HG03039 (cell line): Measurements from ENCODE around the gene UBE2C.

Experiments used
- ATAC-seq: cut with Tn5 transposase; IDR thresholded peaks from one replicate; pipeline ENCODE4 v1.9.1; 2021; ENCODE audit warnings: mild to moderate bottlenecking, moderate library complexity; ENCODE audit not compliant: unreplicated experiment

Gene UBE2C

DNA sequence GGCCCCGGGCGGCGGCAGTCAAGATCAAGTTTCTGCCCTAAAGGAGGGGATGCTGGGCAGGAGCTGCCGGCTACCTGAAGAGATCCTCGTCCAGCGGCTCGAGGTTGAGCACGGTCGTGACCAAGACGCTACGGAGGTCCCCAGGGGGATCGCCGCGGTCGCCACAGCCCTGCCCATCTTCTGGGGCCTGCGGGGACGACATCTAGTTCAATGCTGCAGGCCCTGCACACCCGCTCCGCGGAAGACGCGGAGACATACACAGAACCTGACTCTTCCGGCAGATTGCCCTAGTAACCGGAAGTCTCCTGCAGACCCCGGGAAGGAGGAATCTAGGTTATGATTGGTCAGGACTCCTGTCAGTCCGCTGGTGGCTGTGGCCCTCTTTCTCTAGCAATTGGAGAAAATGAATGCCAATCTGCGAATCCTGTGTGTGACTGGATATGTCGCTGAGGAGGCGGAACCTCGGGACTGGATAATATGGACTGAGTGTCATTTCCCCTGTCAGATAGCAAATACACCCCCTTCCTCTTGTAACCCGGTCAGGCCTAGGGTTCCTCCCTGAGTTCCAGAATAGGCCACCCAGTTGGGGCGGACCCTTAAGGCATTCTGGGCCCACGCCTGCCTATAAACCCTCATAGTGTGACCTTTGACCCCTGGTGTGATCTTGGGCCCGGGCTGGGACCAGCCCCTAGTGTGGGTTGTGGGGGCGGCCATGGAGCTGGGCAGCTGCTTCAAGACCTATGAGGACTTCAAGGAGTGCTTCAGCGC is 44.9 kb downstream of the UBE2C start, which contains the start of the genes ACOT8 and ZSWIM3:
Gene ACOT8 (minus strand): TSS at position 279 of the 768 bp plus-strand sequence. CDS start 77 bp downstream, at position 202.
Gene ZSWIM3 (plus strand): TSS at position 501 of the 768 bp plus-strand sequence. CDS start 212 bp downstream, at position 713.
- ATAC-seq = peak; percentile 95

DNA sequence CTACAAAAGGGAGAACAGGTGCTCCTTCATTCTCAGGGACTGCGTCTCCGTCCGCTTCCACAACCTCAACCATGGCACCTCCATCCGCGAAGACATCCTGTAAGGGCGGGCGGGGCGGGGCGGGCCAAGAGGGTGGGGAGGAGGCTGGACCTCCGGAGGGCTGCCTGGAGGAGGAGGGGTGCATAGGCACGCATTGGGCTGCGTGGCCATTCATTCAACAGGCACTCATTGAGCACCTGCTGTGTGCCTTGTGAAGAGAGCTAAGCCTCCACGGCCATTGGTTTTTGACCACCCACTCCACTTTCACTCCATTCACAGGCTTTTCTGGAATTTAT is 45.4 kb downstream of the UBE2C start:
- peak; percentile 14 for ATAC-seq

DNA sequence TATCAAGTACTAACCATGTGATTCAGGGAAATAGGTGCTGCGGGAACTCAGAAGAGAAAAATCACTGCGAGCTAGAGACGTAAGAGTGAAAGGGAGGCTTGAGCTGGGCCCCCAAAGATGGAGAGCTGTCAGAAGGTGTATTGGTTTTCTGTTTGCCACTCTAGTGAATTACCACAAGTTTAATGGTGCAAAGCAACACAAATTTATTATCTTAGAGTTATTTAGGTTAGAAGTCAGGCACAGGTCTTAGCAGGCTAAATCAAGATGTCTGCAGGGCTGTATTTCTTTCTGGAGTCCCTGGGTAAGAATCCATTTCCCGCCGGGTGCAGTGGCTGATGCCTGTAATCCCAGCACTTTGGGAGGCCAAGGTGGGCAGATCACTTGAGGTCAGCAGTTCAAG is 47.5 kb downstream of the UBE2C start:
- ATAC-seq = no peak

DNA sequence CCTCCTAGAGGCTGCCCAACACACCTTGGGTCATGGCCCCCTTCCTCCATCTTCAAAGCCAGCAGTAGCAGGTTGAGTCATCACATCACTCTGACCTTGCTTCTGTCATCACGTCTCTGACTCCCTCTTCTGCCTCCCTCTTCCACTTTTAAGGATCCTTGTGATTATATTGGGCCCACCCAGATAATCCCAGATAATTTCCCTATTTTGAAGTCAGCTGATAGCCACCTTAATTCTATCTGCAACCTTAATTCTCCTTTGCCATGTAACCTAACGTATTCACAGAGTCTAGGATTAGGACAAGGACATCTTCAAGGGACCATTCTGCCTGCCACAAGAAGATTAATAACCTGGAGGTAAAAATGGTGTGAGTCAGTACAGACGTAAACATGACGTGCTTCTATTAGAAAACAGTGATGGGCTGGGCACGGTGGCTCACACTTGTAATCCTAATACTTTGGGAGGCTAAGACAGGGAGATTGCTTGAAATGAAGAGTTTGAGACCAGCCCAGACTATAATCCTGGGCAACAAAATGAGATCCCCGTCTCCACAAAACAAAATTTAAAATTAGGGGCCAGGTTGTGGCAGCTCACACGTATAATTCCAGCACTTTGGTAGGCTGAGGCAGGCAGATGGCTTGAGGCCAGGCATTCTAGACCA is 48.2 kb downstream of the UBE2C start:
- ATAC-seq = no peak

DNA sequence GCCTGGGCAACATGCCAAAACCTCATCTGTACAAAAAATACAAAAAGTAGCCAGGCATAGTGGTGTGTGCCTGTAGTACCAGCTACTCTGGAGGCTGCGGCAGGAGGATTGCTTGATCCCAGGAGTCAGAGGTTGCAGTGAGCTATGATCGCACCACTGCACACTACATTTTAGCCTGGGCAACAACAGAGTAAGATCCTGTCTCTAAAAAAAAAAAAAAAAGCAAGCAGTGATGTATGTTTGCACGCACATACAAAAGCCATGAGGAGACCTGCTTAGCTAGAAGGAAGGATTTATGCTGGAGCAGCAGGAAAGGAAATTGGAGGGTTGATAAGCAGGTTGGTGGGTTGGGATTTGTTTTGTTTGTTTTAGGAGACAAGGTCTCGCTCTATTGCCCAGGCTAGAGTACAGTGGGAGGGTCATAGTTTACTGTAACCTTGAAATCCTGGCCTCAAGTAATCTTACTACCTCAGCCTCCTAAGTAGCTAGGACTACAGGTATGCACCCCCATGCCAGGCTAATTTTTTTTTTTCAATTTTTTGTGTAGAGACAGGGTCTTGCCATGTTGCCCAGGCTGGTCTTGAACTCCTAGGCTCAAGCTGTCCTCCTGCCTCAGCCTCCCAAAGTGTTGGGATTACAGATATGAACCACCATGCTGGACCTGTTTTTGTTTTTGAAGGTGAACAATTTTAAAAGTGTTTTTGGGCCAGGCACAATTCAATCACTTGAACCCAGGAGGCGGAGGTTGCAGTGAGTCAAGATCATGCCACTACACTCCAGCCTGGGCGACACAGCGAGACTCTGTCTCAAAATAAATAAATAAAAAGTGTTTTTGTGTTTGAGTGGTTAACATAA is 49.0 kb downstream of the UBE2C start:
- no peak for ATAC-seq

DNA sequence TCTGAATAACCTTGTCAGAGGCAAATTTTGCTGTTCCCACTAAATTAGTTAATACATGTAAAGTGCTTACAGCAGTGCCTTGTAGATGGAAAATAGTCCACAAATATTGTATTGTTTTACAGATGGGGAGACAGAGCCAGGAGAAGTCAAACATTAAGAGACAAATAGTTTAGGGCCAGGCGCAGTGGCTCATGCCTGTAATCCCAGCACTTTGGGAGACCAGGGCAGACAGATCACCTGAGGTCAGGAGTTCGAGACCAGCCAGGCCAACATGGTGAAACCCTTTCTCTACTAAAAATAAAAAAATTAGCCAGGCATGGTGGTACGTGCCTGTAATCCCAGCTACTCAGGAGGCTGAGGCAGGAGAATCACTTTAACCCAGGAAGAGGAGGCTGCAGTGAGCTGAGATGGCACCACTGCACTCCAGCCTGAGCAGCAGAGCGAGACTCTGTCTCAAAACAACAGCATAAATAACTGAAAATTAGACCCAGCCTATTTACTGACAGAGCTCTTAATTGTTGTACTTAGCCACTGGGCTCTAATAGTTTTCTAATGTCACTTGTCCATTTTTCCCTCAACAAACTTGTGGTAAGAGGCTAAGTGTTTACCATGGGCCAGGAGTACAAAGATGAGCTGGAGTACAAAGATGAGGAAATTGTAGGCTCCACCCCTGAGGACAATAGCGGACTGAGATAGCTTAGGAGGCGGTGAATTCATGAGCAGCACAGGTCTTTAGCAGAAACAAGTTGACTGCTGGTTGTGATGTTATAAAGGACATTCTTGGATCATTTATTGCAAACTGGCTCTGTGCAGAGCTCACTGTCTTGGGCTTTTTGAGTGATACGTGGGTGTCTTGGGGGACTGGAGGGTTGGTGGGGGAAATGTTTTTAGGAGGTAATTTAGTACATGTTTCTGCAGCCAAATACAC is 51.4 kb downstream of the UBE2C start:
- no peak for ATAC-seq

DNA sequence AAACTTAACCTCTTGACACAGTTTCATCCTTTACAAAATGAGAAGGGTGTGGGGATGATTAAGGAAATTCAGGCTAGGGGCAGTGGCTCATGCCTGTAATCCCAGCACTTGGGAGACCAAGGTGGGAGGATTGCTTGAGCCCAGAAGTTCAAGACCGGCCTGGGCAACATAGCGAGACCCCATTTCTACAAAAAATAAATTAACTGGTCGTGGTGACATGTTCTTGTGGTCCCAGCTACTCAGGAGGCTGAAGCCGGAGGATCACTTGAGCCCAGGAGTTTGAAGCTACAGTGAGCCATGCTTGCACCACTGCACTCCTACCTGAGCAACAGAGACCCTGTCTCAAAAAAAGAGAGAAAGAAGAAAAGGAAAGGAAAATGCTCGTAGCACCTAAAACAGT is 54.0 kb downstream of the UBE2C start:
- no peak for ATAC-seq
